Smooth muscle cell (in vitro differentiated cells): Measurements from ENCODE around the gene USP35. TPM values are rescaled to one million over a fixed set of nuclear protein-coding genes. Genes with fewer than 3 reads are reported as not detected.

Experiments used
- DNase-seq: peaks from one replicate; lab custom pipeline; 2025; ENCODE audit not compliant: unreplicated experiment; lab: John Stamatoyannopoulos, UW
- H2AFZ ChIP-seq: fragments of 200-600 bp; sonication (generic); 2 replicates; pipeline ENCODE4 v1.6.0; 2016; ENCODE audit warnings: antibody characterized with exemption, low read depth, mild to moderate bottlenecking
- H3F3A ChIP-seq: fragments of 200-600 bp; sonication (generic); 2 replicates; pipeline ENCODE4 v1.6.0; 2017; ENCODE audit warnings: antibody characterized with exemption, low read depth
- H3K27ac ChIP-seq: fragments of 200-600 bp; sonication (generic); 2 replicates; pipeline ENCODE4 v1.5.1; 2016; ENCODE audit warnings: low read depth, mild to moderate bottlenecking
- H3K27me3 ChIP-seq: fragments of 200-600 bp; sonication (generic); 2 replicates; pipeline ENCODE4 v1.6.1; 2016; ENCODE audit warnings: low read depth, mild to moderate bottlenecking
- H3K36me3 ChIP-seq: fragments of 200-600 bp; sonication (generic); 2 replicates; pipeline ENCODE4 v1.5.1; 2016; ENCODE audit warnings: low read depth
- H3K4me1 ChIP-seq: fragments of 200-600 bp; sonication (generic); 2 replicates; pipeline ENCODE4 v1.5.1; 2016; ENCODE audit warnings: low read depth
- H3K4me2 ChIP-seq: fragments of 200-600 bp; sonication (generic); 2 replicates; pipeline ENCODE4 v1.6.0; 2016; ENCODE audit warnings: mild to moderate bottlenecking
- H3K4me3 ChIP-seq: fragments of 200-600 bp; sonication (generic); 2 replicates; pipeline ENCODE4 v1.5.1; 2016; ENCODE audit warnings: mild to moderate bottlenecking
- H3K79me2 ChIP-seq: fragments of 200-600 bp; sonication (generic); 2 replicates; pipeline ENCODE4 v1.6.0; 2016; ENCODE audit warnings: low read depth, mild to moderate bottlenecking
- H3K9ac ChIP-seq: fragments of 200-600 bp; sonication (generic); 2 replicates; pipeline ENCODE4 v1.6.0; 2016; ENCODE audit warnings: low read depth
- H3K9me3 ChIP-seq: fragments of 200-600 bp; sonication (generic); replicated peaks from 2 replicates; pipeline ENCODE4 v1.5.1; 2016; ENCODE audit warnings: low read depth
- H4K20me1 ChIP-seq: fragments of 200-600 bp; sonication (generic); 2 replicates; pipeline ENCODE4 v1.6.0; 2016; ENCODE audit warnings: low read depth
- WGBS: methylation state at CpG from one replicate; pipeline ENCODE4 v1.1.7; 2016; ENCODE audit warnings: low lambda C conversion rate; 5-methylcytosine and 5-hydroxymethylcytosine counted together
- polyA plus RNA-seq: library from polyadenylated mRNA; unstranded; fragments of >200 nt; fragmentation: Nextera tagmentation; extraction: Ambion mirVana; gene quantifications from 2 replicates; pipeline ENCODE4 v1.2.1, GENCODE V29; 2016
- total RNA-seq: library from RNA; depleted of rRNA; stranded (reverse); fragments of >200 nt; gene quantifications from 2 replicates; pipeline ENCODE4 v1.2.3, GENCODE V29; 2014
- TF ChIP-seq, protein P1 (sequence below): fragments of 200-600 bp; sonication (generic); IDR thresholded peaks from 2 replicates; pipeline ENCODE4 v1.5.1; 2017; ENCODE audit warnings: borderline replicate concordance, mild to moderate bottlenecking, antibody characterized with exemption; ENCODE audit not compliant: insufficient read depth, poor library complexity, severe bottlenecking

USP35 gene
- total and polyA plus RNA-seq, 2 experiments from 2014 or later: 4.5 to 9.5 TPM

DNA sequence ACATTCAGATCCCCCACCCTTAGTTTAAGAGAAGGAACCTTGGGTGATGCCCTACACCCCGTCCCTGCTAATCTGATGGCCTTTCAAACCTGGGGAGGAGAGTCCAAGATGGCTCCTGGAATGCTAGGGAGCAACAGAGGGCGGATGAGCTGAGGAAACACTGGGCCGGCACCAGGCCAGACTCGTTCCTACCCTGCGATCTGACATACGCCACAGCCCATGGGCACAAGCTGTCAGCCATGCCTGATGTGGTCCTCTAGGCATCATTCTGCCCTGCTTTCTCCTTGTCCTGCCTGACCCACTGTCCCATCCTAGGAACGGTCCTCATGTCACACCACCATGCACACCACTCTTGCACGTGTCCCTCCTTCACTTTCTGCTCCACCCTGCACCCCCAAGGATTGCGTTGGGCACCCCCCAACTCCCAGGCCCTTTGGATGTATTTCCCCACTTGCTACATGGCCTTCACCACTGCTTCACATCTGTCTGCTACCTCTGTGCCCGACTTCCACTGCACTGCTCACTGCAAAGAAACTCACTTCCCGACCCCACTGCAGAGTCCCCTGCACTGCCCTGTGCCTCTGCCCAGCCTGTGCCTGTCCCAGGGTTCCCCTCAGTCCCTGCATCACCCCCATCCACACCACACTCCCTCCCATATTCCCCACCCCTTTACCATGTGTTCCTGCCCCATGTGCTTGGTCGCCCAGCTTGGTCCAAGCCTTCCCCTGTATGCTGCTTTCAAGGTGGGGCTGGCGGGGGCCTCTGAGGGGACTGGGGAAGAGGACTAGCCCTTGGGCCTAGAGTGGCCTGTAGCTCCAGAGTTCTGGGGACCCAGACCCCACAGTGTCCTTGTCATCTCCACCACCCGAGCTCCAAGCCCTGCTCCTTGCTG lies 29.2 kb downstream of the USP35 start:
- no peaks in the 10 kb centered on the region for H3F3A ChIP-seq
- no peaks in the 10 kb centered on the region for H3K79me2 ChIP-seq
- no peak overlapping the region for H3K27ac ChIP-seq
- 99% methylated on average over 14 of the region's 14 CpGs for WGBS
- DNase-seq: no peak
- H3K4me1 ChIP-seq: no peaks in the 10 kb centered on the region
- H3K4me3 ChIP-seq: no peak overlapping the region
- no peaks in the 10 kb centered on the region for H3K9me3 ChIP-seq
- H3K4me2 ChIP-seq: no peak overlapping the region
- no peak overlapping the region for H2AFZ ChIP-seq
- peaks cover 9% of the 10 kb centered on the region for H4K20me1 ChIP-seq
- H3K27me3 ChIP-seq: no peaks in the 10 kb centered on the region
- no peak overlapping the region for H3K9ac ChIP-seq
- TF ChIP-seq, protein P1, sequence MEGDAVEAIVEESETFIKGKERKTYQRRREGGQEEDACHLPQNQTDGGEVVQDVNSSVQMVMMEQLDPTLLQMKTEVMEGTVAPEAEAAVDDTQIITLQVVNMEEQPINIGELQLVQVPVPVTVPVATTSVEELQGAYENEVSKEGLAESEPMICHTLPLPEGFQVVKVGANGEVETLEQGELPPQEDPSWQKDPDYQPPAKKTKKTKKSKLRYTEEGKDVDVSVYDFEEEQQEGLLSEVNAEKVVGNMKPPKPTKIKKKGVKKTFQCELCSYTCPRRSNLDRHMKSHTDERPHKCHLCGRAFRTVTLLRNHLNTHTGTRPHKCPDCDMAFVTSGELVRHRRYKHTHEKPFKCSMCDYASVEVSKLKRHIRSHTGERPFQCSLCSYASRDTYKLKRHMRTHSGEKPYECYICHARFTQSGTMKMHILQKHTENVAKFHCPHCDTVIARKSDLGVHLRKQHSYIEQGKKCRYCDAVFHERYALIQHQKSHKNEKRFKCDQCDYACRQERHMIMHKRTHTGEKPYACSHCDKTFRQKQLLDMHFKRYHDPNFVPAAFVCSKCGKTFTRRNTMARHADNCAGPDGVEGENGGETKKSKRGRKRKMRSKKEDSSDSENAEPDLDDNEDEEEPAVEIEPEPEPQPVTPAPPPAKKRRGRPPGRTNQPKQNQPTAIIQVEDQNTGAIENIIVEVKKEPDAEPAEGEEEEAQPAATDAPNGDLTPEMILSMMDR: no peak
- H3K36me3 ChIP-seq: no peaks in the 10 kb centered on the region

GRCh38 chr11:78218707-78219492 lies 30.2 kb downstream of the USP35 start:
- H3K9me3 ChIP-seq: no peaks in the 10 kb centered on the region
- no peaks in the 10 kb centered on the region for H3K79me2 ChIP-seq
- DNase-seq: no peak
- H3F3A ChIP-seq: no peaks in the 10 kb centered on the region
- no peak overlapping the region for H3K9ac ChIP-seq
- no peaks in the 10 kb centered on the region for H3K27me3 ChIP-seq
- no peak overlapping the region for H3K4me2 ChIP-seq
- no peaks in the 10 kb centered on the region for H4K20me1 ChIP-seq
- no peaks in the 10 kb centered on the region for H3K4me1 ChIP-seq
- no peaks in the 10 kb centered on the region for H3K36me3 ChIP-seq
- WGBS: 97% methylated on average over 11 of the region's 11 CpGs
- H2AFZ ChIP-seq: no peak overlapping the region
- no peak overlapping the region for H3K27ac ChIP-seq
- TF ChIP-seq, protein P1: no peak
- H3K4me3 ChIP-seq: no peak overlapping the region

DNA sequence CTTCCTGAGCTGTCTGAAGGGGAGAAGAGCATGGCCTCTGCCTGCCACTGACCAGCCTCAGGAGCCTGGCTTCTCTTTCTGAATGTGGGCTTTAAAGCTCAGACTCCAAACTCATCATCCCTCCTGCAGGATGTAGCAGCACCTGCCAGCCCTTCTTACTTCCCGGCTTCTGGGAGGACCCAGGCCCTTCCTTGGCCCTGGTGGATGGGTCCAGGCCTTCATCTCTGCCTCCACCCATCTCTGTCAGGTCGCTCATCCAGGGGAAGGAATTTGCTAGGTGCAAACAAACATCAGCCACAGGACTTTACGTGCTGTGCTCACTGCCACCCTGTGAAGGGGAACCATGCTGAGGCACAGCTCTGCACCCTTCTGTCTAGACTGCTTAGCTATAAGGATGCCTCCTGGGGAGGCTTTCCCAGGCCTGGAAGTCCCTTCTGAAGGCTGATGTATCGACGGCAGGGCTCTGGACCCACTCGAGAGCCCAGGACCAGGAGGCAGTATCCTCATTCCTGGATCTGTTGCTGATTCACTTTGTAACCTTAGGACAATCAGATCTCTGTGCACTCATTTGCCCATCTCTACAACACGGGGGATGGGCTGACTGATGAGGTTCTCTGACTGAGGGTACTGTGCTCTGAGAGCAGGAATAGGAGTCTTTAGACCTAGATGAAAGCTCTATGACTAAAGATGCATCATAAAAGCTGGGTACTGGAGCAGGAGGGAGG lies 30.9 kb downstream of the USP35 start:
- no peak for DNase-seq
- Histone ChIP-seq H3K4me3 (no peak overlapping the region), H3K9ac (no peak overlapping the region), H3K4me2 (no peak overlapping the region), H4K20me1 (no peaks in the 10 kb centered on the region), H3K79me2 (no peaks in the 10 kb centered on the region), H2AFZ (no peak overlapping the region), H3K27ac (no peak overlapping the region), H3K36me3 (no peaks in the 10 kb centered on the region), H3K4me1 (no peaks in the 10 kb centered on the region), H3K27me3 (no peaks in the 10 kb centered on the region), H3K9me3 (no peaks in the 10 kb centered on the region), H3F3A (no peaks in the 10 kb centered on the region)
- TF ChIP-seq, protein P1: no peak
- 98% methylated on average over 7 of the region's 7 CpGs for WGBS
